GM21576 (cell line): Measurements from ENCODE around the gene ADORA1.

Experiments used
- ATAC-seq: cut with Tn5 transposase; IDR thresholded peaks from one replicate; pipeline ENCODE4 v1.9.1; 2021; ENCODE audit warnings: mild to moderate bottlenecking, moderate library complexity; ENCODE audit not compliant: unreplicated experiment

The ADORA1 gene

DNA sequence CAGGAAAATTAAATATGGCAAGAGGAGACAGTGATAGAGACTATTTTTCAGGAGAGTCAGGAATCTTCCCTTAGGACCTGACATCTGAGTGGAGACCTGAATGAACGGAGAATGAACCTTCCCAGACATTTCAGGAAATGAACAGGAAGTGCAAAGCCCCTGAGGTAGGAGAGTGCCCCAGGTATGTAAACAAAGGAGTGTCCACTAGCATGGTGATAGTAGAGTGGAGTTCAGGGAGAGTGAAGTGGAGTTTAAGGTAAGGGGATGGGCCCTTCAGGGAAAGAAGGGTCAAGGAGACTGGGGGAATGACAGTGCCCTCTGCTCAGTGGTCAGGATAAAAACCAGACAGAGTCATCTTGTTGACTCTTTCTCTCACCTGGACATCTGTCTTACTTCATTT lies 28.8 kb downstream of the ADORA1 start:
- ATAC-seq = no peak

DNA sequence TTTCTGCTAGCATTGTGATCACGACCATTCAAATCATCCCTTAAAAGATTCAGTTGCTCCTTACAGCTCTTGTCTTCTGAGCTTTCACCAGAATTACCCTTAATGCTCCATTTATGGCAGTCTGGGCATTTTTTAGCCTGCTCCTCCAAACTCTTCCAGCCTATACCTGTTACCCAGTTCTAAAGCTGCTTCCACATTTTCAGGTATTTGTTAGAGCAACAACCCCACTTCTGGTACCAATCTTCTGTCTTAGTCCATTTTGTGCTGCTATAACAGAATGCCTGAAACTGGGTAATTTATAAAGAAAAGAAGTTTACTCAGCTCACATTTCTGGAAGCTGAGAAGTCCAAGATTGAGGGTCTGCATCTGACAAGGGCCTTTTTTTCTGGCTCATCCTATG lies 30.9 kb downstream of the ADORA1 start:
- ATAC-seq = no peak

DNA sequence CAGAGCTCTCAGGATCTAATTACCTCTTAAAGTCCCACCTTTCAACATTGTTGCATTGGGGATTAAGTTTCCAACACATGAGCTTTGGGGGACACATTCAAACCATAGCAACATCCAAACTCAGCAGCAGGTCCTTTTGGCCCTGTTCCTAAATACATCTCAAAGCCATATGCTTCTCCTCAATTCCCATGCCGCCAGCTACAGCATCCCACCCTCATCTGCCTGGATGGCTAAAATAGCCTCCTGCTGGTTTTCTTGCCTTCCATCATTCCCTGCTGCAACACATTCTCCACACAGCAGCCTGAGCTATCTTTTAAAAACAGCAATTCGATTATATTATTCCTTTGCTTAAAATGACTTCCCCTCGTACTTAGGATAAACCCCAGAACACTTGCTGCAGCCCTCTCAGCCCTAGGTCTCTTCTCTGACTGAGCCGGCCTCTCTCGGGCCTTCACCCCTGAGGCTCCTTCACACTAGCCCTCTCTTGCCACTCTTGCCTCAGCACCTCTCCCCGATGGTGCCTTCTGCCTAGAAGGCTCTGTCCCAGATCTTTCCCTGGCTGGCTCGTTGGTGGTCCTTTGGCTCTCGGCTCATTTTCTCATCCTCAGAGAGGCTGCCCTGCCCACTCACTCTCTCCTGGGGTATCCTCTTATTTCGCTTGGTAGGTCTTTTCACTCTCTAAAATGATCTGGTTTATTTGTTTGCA lies 31.6 kb downstream of the ADORA1 start:
- ATAC-seq = no peak

DNA sequence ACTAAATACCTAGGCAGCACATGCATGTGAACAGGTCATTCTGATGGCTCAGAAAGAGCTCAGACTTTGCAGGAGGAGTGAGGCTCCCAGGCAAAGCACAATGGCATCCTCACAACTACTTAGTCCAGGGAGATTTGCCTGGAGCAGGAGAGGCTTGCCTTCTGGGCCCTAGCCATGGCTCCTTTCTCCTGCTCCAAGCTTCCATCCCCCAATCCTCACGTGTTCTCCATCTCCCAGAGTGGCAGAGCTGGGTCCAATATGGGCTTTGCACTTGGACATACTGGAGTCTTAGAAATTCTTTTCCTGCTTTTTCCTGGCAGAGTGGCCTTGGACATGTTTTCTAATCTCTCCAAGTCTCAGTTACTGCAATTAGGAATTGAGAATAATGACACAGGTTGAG lies 32.3 kb downstream of the ADORA1 start:
- ATAC-seq = no peak

DNA sequence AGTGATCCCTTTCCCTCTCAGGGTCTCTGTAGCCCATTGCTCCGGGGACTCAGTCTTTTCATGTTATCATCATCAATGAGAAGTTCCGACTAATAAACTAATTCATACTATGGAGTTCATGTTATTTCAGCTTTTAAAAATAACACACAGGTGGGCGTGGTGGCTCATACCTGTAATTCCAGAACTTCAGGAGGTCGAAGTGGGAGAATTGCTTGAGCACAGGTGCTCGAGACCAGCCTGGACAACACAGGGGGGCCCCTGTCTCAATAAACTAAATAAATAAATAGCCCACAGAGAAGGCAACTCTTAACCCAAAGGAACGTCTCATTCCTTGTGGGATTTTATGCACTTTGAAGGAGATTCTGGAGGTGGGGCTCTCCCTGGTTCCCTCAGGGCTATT lies 33.6 kb downstream of the ADORA1 start:
- no peak for ATAC-seq

DNA sequence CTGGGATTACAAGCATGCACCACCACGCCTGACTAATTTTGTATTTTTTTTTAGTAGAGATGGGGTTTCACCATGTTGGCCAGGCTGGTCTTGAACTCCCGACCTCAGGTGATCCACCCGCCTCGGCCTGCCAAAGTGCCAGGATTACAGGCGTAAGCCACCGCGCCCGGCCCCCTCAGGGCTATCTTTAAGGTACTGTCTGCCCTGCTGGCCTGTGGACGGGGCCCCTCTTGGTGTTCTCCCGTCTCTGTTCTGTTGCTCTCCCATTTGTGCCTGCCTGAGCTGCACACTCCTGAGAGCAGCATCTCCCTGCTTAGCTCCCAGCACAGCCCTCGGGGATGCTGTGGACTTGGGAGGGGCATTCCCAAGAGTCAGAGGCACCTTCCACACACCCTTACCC lies 34.2 kb downstream of the ADORA1 start:
- no peak for ATAC-seq

DNA sequence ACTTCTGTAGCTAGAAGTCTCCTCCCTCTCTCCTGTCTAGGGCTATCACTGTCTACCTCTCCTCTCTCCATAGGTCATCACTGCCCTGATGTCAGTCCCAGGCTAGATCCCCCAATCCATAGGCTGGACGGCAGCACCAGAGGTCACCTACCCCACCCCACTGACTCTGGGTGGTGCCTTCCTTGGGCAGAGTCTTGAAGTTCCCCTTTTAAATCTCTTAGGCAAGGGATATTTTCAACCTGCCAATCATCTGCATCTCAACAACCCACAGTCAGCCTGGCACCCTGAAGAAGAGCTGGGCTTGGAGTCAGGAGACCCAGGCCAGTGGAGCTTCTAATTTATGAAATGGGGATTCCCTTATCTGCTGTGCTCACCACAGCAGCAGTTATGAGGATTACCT lies 34.9 kb downstream of the ADORA1 start:
- ATAC-seq = no peak

DNA sequence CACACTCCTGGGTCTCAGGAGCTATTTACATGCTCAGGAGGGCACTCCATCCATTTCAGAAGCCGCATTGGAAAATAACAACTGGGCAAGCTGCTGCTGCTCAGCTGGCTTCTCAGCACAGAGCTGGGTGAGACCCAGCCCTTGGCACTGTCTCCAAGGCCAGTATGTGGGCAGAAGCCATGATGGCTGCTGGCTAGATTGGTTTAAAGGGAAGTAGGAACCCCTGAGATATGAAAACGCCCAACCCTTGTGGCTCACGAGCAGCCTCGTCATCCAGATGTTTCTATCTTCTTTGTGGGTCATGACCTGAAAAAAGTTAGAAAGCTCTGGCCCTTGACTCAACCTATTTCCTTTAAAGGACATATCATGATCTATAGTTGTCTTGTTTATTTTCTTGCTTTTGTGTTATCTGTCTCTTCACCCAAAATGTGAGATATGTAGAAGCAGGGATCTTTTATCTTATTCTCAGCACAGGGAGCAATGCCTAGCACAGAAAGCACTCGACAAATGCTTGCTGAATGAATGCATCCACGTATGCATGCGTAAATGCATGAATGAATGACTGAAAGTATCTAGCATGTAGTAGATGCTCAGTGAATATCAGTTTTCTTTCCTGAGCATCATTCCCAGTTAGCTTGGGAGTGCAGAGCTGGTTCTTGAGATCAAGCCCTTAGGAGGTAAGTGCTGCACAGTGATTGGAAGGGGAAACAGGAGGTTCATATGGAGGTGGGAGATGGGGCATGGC lies 36.5 kb downstream of the ADORA1 start:
- no peak for ATAC-seq

DNA sequence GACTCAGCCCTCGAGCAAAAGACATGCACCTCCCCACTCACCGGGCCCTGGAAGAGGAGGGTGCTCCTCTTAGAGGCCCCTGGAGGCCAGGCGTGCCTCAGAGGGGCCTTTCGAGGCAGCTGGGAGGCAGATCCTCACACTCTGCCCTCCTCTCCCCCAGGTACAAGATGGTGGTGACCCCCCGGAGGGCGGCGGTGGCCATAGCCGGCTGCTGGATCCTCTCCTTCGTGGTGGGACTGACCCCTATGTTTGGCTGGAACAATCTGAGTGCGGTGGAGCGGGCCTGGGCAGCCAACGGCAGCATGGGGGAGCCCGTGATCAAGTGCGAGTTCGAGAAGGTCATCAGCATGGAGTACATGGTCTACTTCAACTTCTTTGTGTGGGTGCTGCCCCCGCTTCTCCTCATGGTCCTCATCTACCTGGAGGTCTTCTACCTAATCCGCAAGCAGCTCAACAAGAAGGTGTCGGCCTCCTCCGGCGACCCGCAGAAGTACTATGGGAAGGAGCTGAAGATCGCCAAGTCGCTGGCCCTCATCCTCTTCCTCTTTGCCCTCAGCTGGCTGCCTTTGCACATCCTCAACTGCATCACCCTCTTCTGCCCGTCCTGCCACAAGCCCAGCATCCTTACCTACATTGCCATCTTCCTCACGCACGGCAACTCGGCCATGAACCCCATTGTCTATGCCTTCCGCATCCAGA lies 37.7 kb downstream of the ADORA1 start:
- ATAC-seq = no peak

DNA sequence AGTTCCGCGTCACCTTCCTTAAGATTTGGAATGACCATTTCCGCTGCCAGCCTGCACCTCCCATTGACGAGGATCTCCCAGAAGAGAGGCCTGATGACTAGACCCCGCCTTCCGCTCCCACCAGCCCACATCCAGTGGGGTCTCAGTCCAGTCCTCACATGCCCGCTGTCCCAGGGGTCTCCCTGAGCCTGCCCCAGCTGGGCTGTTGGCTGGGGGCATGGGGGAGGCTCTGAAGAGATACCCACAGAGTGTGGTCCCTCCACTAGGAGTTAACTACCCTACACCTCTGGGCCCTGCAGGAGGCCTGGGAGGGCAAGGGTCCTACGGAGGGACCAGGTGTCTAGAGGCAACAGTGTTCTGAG lies 38.3 kb downstream of the ADORA1 start:
- no peak for ATAC-seq

DNA sequence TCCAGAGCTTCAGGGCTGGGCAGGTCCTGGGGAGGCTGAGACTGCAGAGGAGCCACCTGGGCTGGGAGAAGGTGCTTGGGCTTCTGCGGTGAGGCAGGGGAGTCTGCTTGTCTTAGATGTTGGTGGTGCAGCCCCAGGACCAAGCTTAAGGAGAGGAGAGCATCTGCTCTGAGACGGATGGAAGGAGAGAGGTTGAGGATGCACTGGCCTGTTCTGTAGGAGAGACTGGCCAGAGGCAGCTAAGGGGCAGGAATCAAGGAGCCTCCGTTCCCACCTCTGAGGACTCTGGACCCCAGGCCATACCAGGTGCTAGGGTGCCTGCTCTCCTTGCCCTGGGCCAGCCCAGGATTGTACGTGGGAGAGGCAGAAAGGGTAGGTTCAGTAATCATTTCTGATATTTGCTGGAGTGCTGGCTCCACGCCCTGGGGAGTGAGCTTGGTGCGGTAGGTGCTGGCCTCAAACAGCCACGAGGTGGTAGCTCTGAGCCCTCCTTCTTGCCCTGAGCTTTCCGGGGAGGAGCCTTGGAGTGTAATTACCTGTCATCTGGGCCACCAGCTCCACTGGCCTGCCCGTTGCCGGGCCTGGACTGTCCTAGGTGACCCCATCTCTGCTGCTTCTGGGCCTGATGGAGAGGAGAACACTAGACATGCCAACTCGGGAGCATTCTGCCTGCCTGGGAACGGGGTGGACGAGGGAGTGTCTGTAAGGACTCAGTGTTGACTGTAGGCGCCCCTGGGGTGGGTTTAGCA lies 38.8 kb downstream of the ADORA1 start:
- ATAC-seq = no peak

DNA sequence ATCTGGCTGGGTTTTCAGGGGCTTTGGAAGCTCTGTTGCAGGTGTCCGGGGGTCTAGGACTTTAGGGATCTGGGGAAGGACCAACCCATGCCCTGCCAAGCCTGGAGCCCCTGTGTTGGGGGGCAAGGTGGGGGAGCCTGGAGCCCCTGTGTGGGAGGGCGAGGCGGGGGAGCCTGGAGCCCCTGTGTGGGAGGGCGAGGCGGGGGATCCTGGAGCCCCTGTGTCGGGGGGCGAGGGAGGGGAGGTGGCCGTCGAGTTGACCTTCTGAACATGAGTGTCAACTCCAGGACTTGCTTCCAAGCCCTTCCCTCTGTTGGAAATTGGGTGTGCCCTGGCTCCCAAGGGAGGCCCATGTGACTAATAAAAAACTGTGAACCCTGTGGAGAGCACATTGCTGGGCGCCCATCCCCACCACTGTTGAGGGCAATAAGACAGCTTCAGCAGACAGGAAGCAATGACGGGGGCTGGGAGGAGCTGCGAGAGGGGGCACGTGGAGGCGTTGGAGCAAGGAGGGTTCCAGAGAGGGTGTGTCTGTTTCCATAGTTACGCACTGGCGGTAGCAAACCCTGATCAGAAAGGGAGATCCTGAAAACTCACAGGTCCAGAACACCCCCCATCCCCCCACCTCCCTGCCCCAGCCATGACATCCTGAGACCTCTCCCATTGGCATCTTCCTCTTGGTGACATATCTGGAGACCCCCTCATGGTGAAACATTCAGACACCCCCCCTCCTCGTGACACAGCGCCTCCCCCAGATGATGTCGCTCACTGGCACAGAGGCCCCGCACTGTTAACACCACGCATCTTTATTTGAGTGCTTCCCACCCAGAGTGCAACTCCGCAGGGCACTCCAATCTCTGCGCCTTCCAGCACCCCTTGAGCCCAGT lies 39.7 kb downstream of the ADORA1 start:
- no peak for ATAC-seq

DNA sequence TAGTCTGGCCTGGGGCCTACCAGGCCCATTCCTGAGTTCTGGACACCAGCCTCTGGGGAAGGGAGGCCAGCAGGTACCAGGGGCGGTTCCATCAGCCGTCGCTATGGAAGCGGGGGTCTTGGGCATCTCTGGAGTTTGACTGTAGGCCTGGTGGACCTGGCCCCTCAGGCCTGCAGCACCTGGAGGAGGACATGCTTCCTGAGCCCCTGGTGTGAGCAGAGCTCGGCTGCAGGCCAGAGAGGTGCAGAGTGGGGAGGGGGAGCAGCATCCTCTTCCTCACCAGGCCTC lies 40.3 kb downstream of the ADORA1 start:
- ATAC-seq = no peak

DNA sequence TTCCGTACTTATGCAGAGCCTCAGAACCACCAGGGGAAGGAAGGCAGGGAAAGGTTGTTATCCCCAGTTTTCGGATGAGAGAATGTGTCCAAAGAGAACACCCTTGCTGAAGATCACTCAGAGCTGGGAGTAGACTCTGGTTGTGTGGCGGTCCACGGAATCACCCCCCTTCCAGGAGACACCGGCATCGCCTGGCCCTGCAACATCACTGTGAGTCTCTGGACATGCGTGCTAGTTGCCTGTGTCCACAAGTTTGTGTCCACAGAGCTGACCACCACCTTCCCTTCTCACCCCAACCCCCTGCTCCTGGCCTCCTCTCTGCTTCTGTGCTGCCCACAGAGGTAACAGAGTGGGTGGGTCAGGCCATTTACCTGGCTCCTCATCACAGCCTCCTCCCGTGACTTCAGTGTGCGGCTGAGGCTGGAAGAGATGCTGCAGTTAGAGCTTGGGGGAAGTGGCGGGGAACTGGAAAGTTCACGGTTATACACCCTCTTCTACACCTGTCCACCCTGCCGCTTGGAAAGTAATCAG lies 40.8 kb downstream of the ADORA1 start:
- no peak for ATAC-seq

DNA sequence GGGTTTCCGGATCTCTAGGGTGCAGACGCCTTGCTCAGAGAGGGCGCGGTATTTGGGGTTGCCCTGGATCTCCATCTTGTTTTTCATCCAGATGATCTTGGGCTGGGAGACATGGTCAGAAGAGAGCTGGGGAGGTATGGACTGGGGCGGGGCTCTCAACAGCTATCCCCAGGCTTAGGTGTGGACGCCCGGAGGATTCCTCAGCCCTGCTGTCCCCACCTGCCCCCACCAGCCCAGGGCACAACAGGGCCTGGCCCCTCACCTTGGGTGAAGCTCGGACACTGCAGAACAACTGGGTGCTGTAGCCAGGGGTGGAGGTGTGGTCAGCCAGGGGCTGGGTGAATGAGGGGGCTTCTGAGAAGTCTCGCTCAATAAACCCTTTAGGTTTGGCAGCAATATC lies 41.5 kb downstream of the ADORA1 start:
- ATAC-seq = no peak

DNA sequence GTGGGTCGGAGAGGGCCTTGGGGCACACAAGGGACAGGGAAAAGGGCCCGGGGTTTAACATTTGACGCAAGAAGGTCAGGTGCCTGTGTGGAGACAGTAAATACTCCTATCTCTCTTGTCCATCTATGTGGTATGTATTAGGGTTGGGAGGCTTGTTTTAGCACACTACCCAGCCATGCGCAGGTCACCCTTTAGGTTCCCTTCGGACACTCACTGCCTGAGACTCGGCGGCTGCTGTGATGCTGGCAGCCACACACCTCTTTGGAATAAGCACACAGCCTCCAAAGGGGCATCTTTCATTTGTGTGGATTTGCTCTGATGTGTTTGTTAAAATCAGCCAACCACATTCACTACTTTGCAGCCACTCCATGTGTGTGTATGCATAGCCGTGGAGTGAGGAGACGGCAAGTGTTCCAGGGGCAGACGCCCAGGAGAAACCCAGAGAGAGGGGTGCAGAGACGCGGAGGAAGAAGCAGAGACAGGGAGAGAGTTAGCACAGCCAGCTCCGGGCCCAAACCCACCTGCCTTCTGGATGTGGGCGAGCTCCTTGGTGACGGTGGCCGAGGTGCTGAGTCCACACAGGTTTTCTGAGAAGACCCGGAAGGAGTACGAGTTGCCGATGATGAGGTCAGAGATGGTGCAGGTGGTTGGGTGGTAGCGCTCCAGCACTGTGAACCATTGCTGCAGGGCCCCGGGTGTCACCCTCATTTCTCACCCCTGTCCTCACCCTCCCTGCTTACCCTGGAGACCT lies 42.4 kb downstream of the ADORA1 start:
- no peak for ATAC-seq

DNA sequence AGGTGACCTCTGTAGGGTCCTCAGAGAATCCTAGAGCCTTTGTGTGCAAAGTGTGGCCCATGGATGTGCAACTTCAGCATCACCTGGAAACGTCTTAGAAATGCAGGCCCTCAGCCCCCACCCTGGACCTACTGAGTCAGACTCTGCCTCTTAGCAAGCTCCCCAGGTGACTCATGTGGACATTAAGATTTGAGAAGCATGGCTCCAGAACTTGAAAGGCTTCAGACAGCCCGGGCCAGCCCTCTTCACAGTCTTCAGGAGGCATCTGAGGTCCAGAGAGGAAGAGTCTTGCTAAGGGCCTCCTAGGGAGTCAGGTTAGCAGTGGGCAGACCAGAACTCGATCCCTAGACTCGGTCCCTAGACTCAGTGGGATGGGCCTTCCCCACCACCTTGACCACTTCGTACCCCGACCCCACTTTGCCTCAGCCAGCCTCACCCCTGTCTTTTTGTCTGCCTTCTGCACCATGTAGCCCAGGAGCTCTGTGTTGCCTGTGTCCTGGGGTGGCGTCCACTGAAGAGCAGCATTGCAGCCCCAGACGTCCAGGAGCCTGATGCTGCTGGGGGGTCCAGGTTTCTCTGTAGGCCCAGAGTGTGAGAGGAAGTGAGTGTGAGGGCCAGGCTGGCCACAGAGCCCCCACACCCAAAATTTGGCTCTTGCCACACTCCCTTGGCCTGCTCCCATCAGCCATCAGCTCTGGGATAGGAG lies 43.3 kb downstream of the ADORA1 start:
- ATAC-seq = no peak

DNA sequence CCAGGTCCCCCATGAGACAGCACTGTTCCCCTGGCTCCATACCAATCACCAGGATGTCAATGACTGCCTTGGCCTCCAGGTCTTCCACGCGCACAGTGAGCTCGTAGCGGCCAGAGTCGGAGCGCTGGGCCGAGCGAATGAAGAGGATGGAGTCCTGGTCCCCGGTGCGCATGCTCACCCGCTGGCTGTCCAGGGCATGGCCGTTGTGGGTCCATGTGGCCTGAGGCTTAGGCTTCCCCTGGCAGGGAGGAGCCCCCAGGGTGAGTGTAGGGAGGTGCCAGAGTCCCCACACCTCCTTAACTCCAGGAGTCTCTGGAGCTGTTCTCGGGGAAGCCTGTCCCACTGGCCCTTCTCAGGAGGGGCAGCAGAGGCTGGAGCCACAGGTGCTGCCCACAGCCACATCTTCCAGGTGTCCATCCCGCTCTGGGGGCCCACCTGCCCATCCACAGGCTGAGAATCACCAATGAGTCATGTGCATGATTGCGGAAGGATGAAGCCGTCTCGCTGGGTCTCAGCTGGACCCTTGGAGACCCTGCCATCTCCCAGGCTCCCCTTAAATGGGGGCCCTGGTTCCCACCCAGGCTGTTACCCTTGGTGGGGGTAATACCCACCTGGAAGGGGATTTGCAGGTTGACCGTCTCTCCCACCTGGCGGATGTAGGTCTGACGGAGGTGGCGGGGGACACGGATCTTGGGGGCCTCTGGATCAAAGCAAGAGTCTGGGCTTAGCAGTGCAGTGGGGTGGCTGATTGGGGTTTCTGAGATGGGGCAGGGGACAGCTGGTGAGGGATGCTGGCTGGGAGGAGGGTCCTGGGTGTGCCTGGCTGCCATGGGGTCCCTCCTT lies 44.0 kb downstream of the ADORA1 start:
- no peak for ATAC-seq
